GM21515 (cell line): Measurements from ENCODE around the gene NBEAL1.
"Not testable (repeated sequence)": the region's sequence is repeated elsewhere in the genome, so short reads cannot be mapped to it uniquely, and the experiment has no call there.

Source experiments
- ATAC-seq: cut with Tn5 transposase; IDR thresholded peaks from one replicate; pipeline ENCODE4 v1.9.1; 2021; ENCODE audit not compliant: unreplicated experiment

Gene NBEAL1

GRCh38 chr2:203038586-203038985 is 23.9 kb downstream of the NBEAL1 start:
- no peak for ATAC-seq

- not testable (repeated sequence) for ATAC-seq
Measured at GRCh38 chr2:203039211-203039610, 24.5 kb downstream of the NBEAL1 start.

GRCh38 chr2:203040966-203041521 is 26.4 kb downstream of the NBEAL1 start:
- no peak for ATAC-seq

- ATAC-seq = no peak
Measured at GRCh38 chr2:203042178-203042577, 27.5 kb downstream of the NBEAL1 start.

GRCh38 chr2:203043226-203043625 is 28.6 kb downstream of the NBEAL1 start:
- no peak for ATAC-seq

GRCh38 chr2:203045867-203046266 is 31.2 kb downstream of the NBEAL1 start:
- ATAC-seq = no peak

- ATAC-seq = no peak
Measured at GRCh38 chr2:203052539-203052938, 37.9 kb downstream of the NBEAL1 start.

- no peak for ATAC-seq
Measured at GRCh38 chr2:203059567-203060240, 45.0 kb downstream of the NBEAL1 start.

GRCh38 chr2:203061346-203061745 is 46.7 kb downstream of the NBEAL1 start:
- ATAC-seq = no peak

GRCh38 chr2:203062126-203062525 is 47.5 kb downstream of the NBEAL1 start:
- ATAC-seq = no peak

- ATAC-seq = not testable (repeated sequence)
Measured at GRCh38 chr2:203066519-203067091, 51.9 kb downstream of the NBEAL1 start.

- ATAC-seq = no peak
Measured at GRCh38 chr2:203070701-203071100, 56.0 kb downstream of the NBEAL1 start.

GRCh38 chr2:203071148-203071547 is 56.5 kb downstream of the NBEAL1 start:
- no peak for ATAC-seq

GRCh38 chr2:203072371-203072770 is 57.7 kb downstream of the NBEAL1 start:
- no peak for ATAC-seq

- no peak for ATAC-seq
Measured at GRCh38 chr2:203077451-203077850, 62.8 kb downstream of the NBEAL1 start.

- no peak for ATAC-seq
Measured at GRCh38 chr2:203080447-203081045, 65.9 kb downstream of the NBEAL1 start.

- ATAC-seq = no peak
Measured at GRCh38 chr2:203083328-203083727, 68.7 kb downstream of the NBEAL1 start.

- not testable (repeated sequence) for ATAC-seq
Measured at GRCh38 chr2:203086381-203086780, 71.7 kb downstream of the NBEAL1 start.

- ATAC-seq = not testable (repeated sequence)
Measured at GRCh38 chr2:203090721-203091120, 76.0 kb downstream of the NBEAL1 start.

- ATAC-seq = no peak
Measured at GRCh38 chr2:203097735-203098134, 83.1 kb downstream of the NBEAL1 start.

GRCh38 chr2:203102357-203102756 is 87.7 kb downstream of the NBEAL1 start:
- ATAC-seq = not testable (repeated sequence)

- ATAC-seq = no peak
Measured at GRCh38 chr2:203104273-203104672, 89.6 kb downstream of the NBEAL1 start.
